Stimulated activated naive CD4-positive, alpha-beta T cell treated with Interleukin-2 at 50 U/mL for 16 hours (primary cell): ENCODE measurements around the gene RASSF10.
"Not testable (repeated sequence)": the region's sequence is repeated elsewhere in the genome, so short reads cannot be mapped to it uniquely, and the experiment has no call there.

ENCODE experiments used
- DNase-seq: peaks from one replicate; lab custom pipeline; 2025; lab: John Stamatoyannopoulos, UW

Gene RASSF10

DNA sequence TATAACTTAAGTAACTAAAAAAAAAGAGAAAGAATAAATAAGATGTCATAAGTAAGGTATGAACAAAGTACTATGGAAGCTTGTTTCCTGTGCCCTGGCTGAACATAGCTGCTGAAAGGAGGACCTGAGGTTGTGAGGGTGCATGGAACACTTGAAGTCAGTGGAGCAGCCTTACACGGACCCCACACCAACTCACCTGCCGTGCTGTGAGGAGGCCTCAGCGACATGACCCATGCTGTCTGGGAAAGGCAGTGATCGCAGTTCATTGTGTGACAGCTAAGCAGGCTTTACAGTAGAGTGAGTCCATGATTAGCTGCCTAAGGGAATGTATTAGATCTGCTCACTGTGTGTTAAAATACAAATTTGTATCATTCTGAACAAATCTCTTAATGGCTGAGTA lies 17.6 kb downstream of the RASSF10 start:
- DNase-seq, result no peak

GRCh38 chr11:13028322-13028721 lies 19.2 kb downstream of the RASSF10 start:
- no peak for DNase-seq

- DNase-seq, result no peak
These were observed 20.8 kb downstream of the RASSF10 start for GRCh38 chr11:13029872-13030271.

DNA sequence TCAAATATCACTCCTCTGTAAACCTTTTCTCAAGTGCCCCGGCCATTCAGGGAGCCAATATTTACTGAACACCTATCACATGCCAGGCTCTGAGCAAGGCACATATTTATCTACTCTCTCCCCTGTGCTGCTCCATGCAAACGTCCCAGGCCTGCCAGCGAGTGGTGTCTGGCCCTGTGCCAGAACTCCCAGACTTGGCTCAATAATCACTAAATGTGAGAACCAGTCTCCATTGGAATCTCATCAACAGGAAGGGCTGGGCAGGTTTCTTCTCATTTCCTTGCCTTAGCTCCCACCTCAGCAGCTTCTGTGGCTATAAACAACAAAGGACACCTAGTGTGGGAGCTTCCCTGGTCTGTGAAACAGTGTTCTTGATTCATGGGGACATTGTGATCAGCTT lies 21.7 kb downstream of the RASSF10 start:
- DNase-seq, result no peak

DNA sequence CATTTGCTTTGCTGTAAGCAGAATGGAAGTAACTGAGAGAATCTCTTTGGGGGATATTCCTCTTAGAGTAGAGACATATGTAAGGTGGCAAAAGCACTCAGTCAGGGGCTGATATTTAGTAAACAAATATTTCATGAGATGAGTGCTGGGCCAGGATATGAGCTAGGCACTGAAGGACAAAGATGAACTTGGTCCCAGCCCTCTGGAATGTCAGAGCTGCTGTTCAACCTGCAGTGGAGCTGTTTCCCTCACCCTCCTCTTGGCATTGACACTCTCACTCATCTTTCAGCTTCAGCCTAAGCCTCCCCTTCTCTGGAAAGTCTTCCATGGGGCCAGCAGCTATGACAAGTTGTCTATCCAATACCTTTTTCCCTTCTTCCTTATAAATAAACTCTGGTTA lies 22.2 kb downstream of the RASSF10 start:
- DNase-seq, result no peak

- no peak for DNase-seq
These were observed 24.8 kb downstream of the RASSF10 start for GRCh38 chr11:13033760-13034533.

- no peak for DNase-seq
These were observed 26.6 kb downstream of the RASSF10 start for GRCh38 chr11:13035711-13036110.

- DNase-seq, result no peak
These were observed 27.1 kb downstream of the RASSF10 start for GRCh38 chr11:13036235-13036634.

DNA sequence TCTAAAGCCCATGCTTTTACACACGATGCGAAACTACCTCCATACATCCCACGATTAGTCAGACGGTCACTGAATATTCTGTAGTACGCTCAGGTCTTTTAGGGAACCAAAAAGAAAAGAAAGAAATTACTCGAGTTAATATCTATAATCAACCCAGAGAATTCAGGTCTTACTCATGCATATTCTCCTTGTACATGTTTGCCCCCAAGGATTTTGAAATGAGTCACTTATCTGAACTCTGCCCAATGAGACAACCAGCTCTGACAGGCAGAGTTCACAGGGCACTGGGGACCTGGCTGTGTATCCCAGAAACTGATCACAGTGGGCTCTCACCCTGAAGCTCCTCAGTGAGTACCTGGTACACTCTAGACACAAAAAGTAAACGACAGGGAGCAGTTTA lies 29.2 kb downstream of the RASSF10 start:
- DNase-seq, result no peak

DNA sequence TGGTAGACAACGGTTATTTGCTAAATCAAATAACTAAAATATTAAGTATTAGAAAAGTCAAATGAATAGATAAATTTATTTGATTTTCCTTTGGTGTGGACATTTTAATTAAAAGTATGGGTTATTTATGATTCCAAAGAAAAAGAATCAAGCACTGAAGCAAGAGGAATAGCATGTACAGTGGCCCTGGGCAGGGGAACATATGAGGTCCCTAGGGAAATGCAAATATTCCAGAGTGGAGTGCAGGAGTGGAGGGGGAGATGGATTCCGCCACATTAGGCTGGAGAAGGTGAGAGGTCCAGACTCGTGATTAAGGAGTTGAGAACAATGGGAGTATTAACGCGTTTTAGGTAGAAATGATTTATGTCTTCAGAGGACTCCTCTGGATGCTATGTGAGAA lies 30.0 kb downstream of the RASSF10 start:
- DNase-seq, result no peak

- DNase-seq, result no peak
These were observed 31.9 kb downstream of the RASSF10 start for GRCh38 chr11:13040969-13041561.

GRCh38 chr11:13042873-13043342 lies 33.8 kb downstream of the RASSF10 start:
- no peak for DNase-seq

- DNase-seq, result no peak
These were observed 35.0 kb downstream of the RASSF10 start for GRCh38 chr11:13043912-13044628.

- DNase-seq, result not testable (repeated sequence)
These were observed 36.0 kb downstream of the RASSF10 start for GRCh38 chr11:13045089-13045488.

DNA sequence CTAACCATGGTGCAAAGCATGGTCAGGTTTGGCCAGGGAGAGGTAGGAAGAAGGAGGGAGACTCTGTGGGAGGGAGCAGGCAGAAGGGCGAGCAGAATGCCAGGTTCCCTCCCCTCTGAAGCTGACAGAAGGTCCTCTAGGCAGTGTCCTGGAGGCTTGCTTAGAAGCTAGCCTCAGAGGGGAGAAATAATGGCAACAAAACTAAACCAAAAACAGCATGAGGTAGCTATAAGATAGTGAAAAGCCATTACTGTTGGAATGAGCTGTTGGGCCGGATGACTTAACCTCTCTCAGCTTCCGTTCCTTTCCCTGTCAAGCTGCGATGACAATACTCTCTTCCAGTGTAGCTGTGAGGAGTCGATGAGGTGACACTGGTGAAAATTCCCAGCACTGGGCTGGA lies 36.6 kb downstream of the RASSF10 start:
- no peak for DNase-seq

- no peak for DNase-seq
These were observed 37.8 kb downstream of the RASSF10 start for GRCh38 chr11:13046637-13047570.

- no peak for DNase-seq
These were observed 38.8 kb downstream of the RASSF10 start for GRCh38 chr11:13047884-13048283.

DNA sequence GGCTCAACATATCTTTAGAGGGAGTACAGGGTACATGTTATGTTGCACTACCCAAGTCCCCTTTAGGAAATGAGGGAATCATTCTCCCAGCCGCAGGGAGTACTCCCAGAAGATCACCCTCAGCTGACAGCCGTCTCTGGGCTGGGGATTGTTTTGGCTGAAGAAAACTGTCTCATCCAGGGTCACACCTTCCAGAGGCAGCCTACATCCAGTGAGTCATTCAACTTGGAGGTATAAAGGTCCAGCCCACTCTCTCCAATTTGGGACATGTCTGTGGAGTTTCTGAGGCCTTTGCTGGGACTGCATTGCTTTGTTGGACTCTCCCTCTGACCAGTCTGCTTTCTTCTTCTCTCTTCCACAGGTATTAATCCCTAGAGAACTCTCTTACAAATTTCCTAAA lies 42.1 kb downstream of the RASSF10 start:
- no peak for DNase-seq

DNA sequence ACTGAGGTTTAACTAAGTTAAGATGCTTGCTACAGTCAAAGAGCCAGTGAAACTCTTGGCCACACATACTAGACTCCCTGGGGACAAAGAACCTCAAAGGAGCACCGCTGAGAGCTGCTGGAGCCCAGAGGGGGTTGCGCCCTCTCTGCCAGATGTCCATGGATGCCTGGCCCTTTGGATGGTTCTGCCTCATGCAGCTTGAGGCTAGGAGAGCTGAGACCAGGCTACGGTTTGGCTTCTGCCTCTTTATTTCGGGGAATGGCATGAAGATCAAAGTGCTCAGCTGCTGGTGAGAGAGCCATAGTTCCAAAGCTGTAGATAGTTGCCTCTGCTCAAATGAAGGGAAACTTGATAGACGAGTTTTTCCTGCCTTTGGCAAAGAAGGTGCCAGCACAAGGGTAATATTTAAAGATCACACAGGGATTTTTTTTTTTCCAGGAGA lies 43.0 kb downstream of the RASSF10 start:
- DNase-seq, result no peak

- no peak for DNase-seq
These were observed 44.3 kb downstream of the RASSF10 start for GRCh38 chr11:13053255-13053917.

DNA sequence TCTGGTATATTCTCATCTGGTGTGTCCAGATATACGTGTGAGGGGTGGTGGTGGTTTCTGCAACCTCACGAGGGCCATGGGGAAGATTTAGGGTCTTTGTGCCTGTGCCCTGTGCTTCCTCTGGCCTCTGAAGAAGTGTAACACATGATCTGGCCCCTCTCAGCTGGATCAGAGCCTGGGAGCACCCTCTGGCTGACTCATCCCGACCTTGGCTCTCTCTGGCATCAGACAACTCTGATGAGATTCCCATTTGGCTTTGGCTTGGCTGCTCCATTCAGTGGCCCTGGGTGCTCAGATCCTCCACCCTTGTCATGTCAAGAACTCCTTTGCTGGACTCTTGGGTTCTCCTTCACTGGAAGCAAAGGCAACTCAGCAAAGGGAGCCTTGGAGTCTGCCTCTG lies 45.2 kb downstream of the RASSF10 start:
- DNase-seq, result no peak
